ENCODE results near the gene DDX43.

DNA sequence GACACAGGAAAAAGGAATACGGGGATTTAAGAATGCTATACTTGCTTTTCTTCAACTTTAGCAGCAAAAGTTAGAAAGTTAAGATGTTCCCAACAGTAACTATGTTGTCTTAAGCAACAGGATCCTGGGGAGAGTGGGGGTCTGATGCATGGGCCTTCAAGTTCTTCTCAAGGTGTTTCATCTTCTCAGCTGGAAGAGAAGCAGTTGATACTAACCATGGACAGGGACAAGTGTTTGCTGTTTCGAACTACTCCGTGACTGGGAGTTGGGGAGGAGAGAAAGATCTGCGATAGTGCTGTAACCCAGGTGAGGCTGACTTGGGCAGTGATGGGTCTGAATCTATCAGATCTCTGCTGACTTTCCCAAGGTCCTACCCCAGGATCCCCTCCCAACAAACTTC, 26.0 kb upstream of the DDX43 start:
- TF ChIP-seq POLR2A (IDR thresholded peaks at IDR 0.05; ENCODE audit: borderline replicate concordance, extremely low read depth, insufficient read depth, insufficient read length) (no peak), SP1 (IDR thresholded peaks at IDR 0.05; ENCODE audit: low read depth) (no peak), CEBPB (IDR thresholded peaks at IDR 0.05; ENCODE audit: low read depth) (no peak), SIN3A (IDR thresholded peaks at IDR 0.05; ENCODE audit: low read depth) (no peak), JUND (IDR thresholded peaks at IDR 0.05) (no peak)
- TF ChIP-seq, protein P1, sequence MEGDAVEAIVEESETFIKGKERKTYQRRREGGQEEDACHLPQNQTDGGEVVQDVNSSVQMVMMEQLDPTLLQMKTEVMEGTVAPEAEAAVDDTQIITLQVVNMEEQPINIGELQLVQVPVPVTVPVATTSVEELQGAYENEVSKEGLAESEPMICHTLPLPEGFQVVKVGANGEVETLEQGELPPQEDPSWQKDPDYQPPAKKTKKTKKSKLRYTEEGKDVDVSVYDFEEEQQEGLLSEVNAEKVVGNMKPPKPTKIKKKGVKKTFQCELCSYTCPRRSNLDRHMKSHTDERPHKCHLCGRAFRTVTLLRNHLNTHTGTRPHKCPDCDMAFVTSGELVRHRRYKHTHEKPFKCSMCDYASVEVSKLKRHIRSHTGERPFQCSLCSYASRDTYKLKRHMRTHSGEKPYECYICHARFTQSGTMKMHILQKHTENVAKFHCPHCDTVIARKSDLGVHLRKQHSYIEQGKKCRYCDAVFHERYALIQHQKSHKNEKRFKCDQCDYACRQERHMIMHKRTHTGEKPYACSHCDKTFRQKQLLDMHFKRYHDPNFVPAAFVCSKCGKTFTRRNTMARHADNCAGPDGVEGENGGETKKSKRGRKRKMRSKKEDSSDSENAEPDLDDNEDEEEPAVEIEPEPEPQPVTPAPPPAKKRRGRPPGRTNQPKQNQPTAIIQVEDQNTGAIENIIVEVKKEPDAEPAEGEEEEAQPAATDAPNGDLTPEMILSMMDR (IDR thresholded peaks at IDR 0.05 in 2 of 3, conservative IDR thresholded peaks at IDR 0.05 in 1 of 3; ENCODE audit: borderline replicate concordance in 1 of 3, insufficient read depth in 1 of 3, low read depth in 2 of 3, low read length in 2 of 3), result no peak
- TF ChIP-seq, protein P2, sequence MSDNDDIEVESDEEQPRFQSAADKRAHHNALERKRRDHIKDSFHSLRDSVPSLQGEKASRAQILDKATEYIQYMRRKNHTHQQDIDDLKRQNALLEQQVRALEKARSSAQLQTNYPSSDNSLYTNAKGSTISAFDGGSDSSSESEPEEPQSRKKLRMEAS (IDR thresholded peaks at IDR 0.05), result no peak
